ENCODE results near the gene HCN4. TPM values are rescaled to one million over a fixed set of nuclear protein-coding genes. Genes with fewer than 3 reads are reported as not detected.

The HCN4 gene
- total and polyA plus RNA-seq, 3 donors from 2014 or later = 9.1 to 17.6 (median 12.6) TPM

DNA sequence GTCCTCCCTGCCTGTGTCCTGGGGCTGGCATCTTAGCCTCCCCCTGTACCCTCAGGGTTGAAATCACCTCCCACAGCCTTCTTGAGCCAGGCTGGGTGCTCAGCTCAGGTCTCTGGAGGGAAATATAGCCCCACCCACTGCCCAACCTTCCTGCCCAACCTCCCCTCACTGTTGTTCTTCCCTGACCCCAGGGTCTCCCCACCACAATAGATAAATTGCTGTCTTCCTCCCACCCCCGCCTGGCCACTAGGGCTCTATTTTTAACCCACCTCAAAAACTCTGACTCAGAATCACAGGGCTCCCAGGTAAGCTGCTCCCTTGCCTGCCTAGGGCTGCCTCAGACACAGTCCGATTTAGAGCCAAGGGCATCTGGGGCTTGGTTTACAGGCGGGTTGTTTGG lies 15.0 kb downstream of the HCN4 start:
- no peak for TF ChIP-seq POLR2A (IDR thresholded peaks at IDR 0.05)
- TF ChIP-seq, protein P1, sequence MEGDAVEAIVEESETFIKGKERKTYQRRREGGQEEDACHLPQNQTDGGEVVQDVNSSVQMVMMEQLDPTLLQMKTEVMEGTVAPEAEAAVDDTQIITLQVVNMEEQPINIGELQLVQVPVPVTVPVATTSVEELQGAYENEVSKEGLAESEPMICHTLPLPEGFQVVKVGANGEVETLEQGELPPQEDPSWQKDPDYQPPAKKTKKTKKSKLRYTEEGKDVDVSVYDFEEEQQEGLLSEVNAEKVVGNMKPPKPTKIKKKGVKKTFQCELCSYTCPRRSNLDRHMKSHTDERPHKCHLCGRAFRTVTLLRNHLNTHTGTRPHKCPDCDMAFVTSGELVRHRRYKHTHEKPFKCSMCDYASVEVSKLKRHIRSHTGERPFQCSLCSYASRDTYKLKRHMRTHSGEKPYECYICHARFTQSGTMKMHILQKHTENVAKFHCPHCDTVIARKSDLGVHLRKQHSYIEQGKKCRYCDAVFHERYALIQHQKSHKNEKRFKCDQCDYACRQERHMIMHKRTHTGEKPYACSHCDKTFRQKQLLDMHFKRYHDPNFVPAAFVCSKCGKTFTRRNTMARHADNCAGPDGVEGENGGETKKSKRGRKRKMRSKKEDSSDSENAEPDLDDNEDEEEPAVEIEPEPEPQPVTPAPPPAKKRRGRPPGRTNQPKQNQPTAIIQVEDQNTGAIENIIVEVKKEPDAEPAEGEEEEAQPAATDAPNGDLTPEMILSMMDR (IDR thresholded peaks at IDR 0.05) = no peak
- H3K4me1 ChIP-seq = peaks cover 3% of the 10 kb centered on the region
- WGBS, 2 donors = 67 to 69% methylated on average over 3 of the region's 3 CpGs
- H3K9me3 ChIP-seq = no peaks in the 10 kb centered on the region
- H3K4me3 ChIP-seq = no peak overlapping the region
- intact Hi-C loops (cut with DNase I; ENCODE audit: low total_unique reads) = no loop called here
- DNase-seq = no peak
- no peaks in the 10 kb centered on the region for H3K36me3 ChIP-seq (ENCODE audit: low read depth, missing control alignments)
- H3K27ac ChIP-seq = no peak overlapping the region
- H3K27me3 ChIP-seq = no peaks in the 10 kb centered on the region

DNA sequence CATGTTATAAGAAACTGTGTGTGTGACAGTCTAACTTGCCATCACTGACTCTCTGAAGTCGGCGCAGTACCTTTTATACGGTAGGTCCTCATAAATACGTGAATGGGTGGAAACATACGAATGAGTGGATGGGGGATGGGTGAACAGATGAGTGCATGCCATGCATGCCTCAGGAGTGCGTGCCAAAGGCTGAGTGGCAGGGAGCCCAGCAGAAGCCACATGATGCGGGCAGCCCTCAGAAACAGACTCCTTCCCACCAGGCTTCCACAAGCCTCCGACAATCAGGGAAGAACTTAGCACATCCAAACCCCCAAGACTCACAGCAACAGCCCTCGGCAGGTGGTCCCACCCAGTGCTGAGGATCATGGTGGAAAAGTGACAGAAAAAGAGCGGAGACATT lies 16.7 kb downstream of the HCN4 start:
- Histone ChIP-seq H3K27me3 (no peaks in the 10 kb centered on the region), H3K4me1 (peaks cover 3% of the 10 kb centered on the region), H3K9me3 (no peaks in the 10 kb centered on the region), H3K36me3 (ENCODE audit: low read depth, missing control alignments) (no peaks in the 10 kb centered on the region), H3K4me3 (no peak overlapping the region), H3K27ac (no peak overlapping the region)
- intact Hi-C loops (cut with DNase I; ENCODE audit: low total_unique reads) = no loop called here
- no peak for DNase-seq
- WGBS, 2 donors = 85 to 93% methylated on average over 10 of the region's 10 CpGs
- TF ChIP-seq, protein P1 (IDR thresholded peaks at IDR 0.05) = no peak
- TF ChIP-seq POLR2A (IDR thresholded peaks at IDR 0.05) = no peak

DNA sequence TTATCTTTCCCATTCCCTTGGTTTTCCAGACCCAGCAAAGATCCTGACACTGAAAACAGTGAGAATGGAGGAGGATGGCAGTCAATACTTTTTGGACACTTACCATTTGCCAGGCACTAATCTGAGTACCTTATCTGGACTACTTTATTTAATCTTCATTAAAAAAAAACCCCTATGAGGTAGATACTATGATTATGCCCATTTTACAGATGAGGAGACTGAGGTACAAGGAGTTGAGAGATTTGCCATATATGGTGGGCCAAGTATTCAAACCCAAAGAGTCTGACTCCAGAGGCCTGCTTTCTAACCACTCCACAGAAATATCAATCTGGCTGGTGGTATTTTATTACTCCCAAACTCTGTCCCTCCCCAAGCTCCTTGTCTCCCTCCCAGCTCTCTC lies 19.6 kb downstream of the HCN4 start:
- intact Hi-C loops (cut with DNase I; ENCODE audit: low total_unique reads) = no loop called here
- Histone ChIP-seq H3K4me3 (no peak overlapping the region), H3K9me3 (no peaks in the 10 kb centered on the region), H3K36me3 (ENCODE audit: low read depth, missing control alignments) (no peaks in the 10 kb centered on the region), H3K27ac (no peak overlapping the region), H3K4me1 (no peaks in the 10 kb centered on the region), H3K27me3 (no peaks in the 10 kb centered on the region)
- TF ChIP-seq POLR2A (IDR thresholded peaks at IDR 0.05) = no peak
- TF ChIP-seq, protein P1 (IDR thresholded peaks at IDR 0.05) = no peak
- no peak for DNase-seq

DNA sequence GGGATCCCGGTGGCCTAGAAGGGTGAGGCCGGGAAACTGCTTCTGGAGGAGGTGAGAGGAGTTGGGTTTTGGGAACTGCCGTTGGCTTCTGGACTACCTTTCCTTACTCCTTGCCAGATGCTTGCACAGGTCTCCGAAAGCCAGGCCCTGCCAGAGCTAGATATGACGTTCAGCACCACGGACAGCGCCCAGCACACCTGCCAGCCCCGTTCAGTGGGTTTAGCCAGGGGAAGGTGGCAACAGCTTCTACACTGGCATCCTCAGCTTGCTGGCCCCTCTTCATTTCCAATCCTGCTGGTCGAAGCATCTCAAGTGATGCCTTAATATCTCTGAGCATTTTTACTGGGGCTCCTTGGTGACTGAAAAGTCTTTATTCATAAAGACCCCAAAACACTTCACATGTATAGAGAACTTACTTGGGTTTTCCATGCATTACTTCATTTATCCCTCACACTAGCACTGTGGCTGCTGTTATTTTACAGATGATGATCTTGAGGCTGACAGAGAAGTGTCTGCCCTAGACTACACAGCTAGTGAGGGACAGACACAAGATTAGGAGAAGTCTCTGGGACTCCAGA lies 21.9 kb downstream of the HCN4 start:
- no peaks in the 10 kb centered on the region for H3K27me3 ChIP-seq
- H3K27ac ChIP-seq = no peak overlapping the region
- DNase-seq = peak; percentile 64
- H3K4me3 ChIP-seq = no peak overlapping the region
- WGBS, 2 donors = 32 to 33% methylated on average over 9 of the region's 9 CpGs
- no peaks in the 10 kb centered on the region for H3K9me3 ChIP-seq
- H3K4me1 ChIP-seq = no peaks in the 10 kb centered on the region
- intact Hi-C loops (cut with DNase I; ENCODE audit: low total_unique reads) = no loop called here
- TF ChIP-seq, protein P1 (IDR thresholded peaks at IDR 0.05) = no peak
- TF ChIP-seq POLR2A (IDR thresholded peaks at IDR 0.05) = no peak
- no peaks in the 10 kb centered on the region for H3K36me3 ChIP-seq (ENCODE audit: low read depth, missing control alignments)

DNA sequence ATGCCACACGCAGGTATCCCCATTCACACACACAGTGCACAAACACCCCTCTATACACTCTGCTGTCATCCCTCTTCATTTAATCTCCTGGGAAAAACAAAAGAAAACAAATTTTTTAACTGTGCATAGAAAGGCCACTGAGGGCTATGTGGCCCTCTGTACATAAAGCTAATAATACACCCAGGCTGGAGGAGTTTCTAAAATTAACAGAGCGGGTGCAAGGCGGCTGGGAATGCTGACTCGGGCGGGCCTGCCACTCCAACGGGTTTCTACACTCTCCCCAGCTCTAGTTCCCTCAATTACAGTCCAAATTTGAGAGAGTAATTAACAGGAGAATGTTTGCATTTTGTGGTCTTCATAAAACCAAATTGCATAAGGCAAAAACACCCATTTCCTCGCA lies 23.1 kb downstream of the HCN4 start:
- no peaks in the 10 kb centered on the region for H3K27me3 ChIP-seq
- H3K4me3 ChIP-seq = no peak overlapping the region
- DNase-seq = no peak
- 76 to 87% methylated on average over 7 of the region's 7 CpGs for WGBS, 2 donors
- no peaks in the 10 kb centered on the region for H3K9me3 ChIP-seq
- intact Hi-C loops (cut with DNase I; ENCODE audit: low total_unique reads) = no loop called here
- no peak for TF ChIP-seq POLR2A (IDR thresholded peaks at IDR 0.05)
- TF ChIP-seq, protein P1 (IDR thresholded peaks at IDR 0.05) = no peak
- no peaks in the 10 kb centered on the region for H3K4me1 ChIP-seq
- no peaks in the 10 kb centered on the region for H3K36me3 ChIP-seq (ENCODE audit: low read depth, missing control alignments)
- H3K27ac ChIP-seq = no peak overlapping the region
